IPS DF 6.9 (cell line): ENCODE measurements around the gene CERS6.

Experiments
- DNase-seq: peaks from one replicate; pipeline ENCODE4 v3.0.0-alpha.2; 2013; ENCODE audit warnings: low read depth, low spot score
- H3K27ac ChIP-seq: one replicate; pipeline ENCODE4 v1.5.1; 2013; ENCODE audit warnings: low read length, control low read depth
- H3K27me3 ChIP-seq: 2 replicates; pipeline ENCODE4 v1.6.1; 2013; ENCODE audit warnings: mild to moderate bottlenecking, low read length; ENCODE audit not compliant: control insufficient read depth, insufficient read depth
- H3K36me3 ChIP-seq: 2 replicates; pipeline ENCODE4 v1.6.1; 2013; ENCODE audit warnings: low read length; ENCODE audit not compliant: control insufficient read depth, insufficient read depth
- H3K4me1 ChIP-seq: 2 replicates; pipeline ENCODE4 v1.6.1; 2013; ENCODE audit warnings: low read length; ENCODE audit not compliant: control insufficient read depth, insufficient read depth
- H3K4me3 ChIP-seq: 2 replicates; pipeline ENCODE4 v1.5.1; 2013; ENCODE audit warnings: mild to moderate bottlenecking, low read length
- H3K9me3 ChIP-seq: 2 replicates; pipeline ENCODE4 v1.6.1; 2013; ENCODE audit warnings: low read length, inconsistent platforms; ENCODE audit not compliant: control insufficient read depth, insufficient read depth
- WGBS: extraction: QIAGEN DNeasy Blood & Tissue Kit; methylation state at CpG from one replicate; pipeline ENCODE4 v1.1.7; 2013; ENCODE audit warnings: mixed read lengths, missing lambda C conversion rate; ENCODE audit not compliant: insufficient read length, insufficient coverage; 5-methylcytosine and 5-hydroxymethylcytosine counted together

The CERS6 gene

GRCh38 chr2:168773719-168774521, 317.8 kb downstream of the CERS6 start:
- Histone ChIP-seq H3K4me1 (peaks cover 2% of the 10 kb centered on the region; the same call in 1 of the 2 replicates), H3K36me3 (no peaks in the 10 kb centered on the region), H3K27me3 (no peaks in the 10 kb centered on the region), H3K27ac (no peak overlapping the region), H3K4me3 (no peak overlapping the region), H3K9me3 (no peaks in the 10 kb centered on the region)
- no CpG with 5 or more reads among the region's 9 CpGs for WGBS
- no peak for DNase-seq

GRCh38 chr2:168775837-168776236, 319.8 kb downstream of the CERS6 start:
- Histone ChIP-seq H3K9me3 (no peaks in the 10 kb centered on the region), H3K36me3 (no peaks in the 10 kb centered on the region), H3K4me3 (no peak overlapping the region), H3K4me1 (peaks cover 3% of the 10 kb centered on the region; the same call in 1 of the 2 replicates), H3K27me3 (no peaks in the 10 kb centered on the region), H3K27ac (no peak overlapping the region)
- no CpG with 5 or more reads among the region's 1 CpG for WGBS
- no peak for DNase-seq

GRCh38 chr2:168780669-168781071, 324.6 kb downstream of the CERS6 start:
- WGBS, result no CpG with 5 or more reads among the region's 1 CpG
- Histone ChIP-seq H3K9me3 (no peaks in the 10 kb centered on the region), H3K36me3 (no peaks in the 10 kb centered on the region), H3K27ac (no peak overlapping the region), H3K4me1 (peaks cover 4% of the 10 kb centered on the region), H3K4me3 (no peak overlapping the region), H3K27me3 (no peaks in the 10 kb centered on the region)
- no peak for DNase-seq

- H3K4me1 ChIP-seq, result peaks cover 4% of the 10 kb centered on the region
- no peak overlapping the region for H3K4me3 ChIP-seq
- H3K36me3 ChIP-seq, result no peaks in the 10 kb centered on the region
- no CpG with 5 or more reads among the region's 2 CpGs for WGBS
- H3K27ac ChIP-seq, result no peak overlapping the region
- DNase-seq, result no peak
- H3K9me3 ChIP-seq, result no peaks in the 10 kb centered on the region
- no peaks in the 10 kb centered on the region for H3K27me3 ChIP-seq
These were observed 325.2 kb downstream of the CERS6 start for GRCh38 chr2:168781191-168781817.

- WGBS, result no CpG with 5 or more reads among the region's 4 CpGs
- Histone ChIP-seq H3K9me3 (no peaks in the 10 kb centered on the region), H3K4me1 (peaks cover 5% of the 10 kb centered on the region), H3K4me3 (no peak overlapping the region), H3K27me3 (no peaks in the 10 kb centered on the region), H3K36me3 (no peaks in the 10 kb centered on the region), H3K27ac (no peak overlapping the region)
- no peak for DNase-seq
These were observed 326.2 kb downstream of the CERS6 start for GRCh38 chr2:168782271-168782670.

- no CpG with 5 or more reads among the region's 3 CpGs for WGBS
- Histone ChIP-seq H3K36me3 (no peaks in the 10 kb centered on the region), H3K4me3 (no peak overlapping the region), H3K4me1 (peaks cover 5% of the 10 kb centered on the region), H3K27me3 (no peaks in the 10 kb centered on the region), H3K9me3 (no peaks in the 10 kb centered on the region), H3K27ac (no peak overlapping the region)
- no peak for DNase-seq
These were observed 328.9 kb downstream of the CERS6 start for GRCh38 chr2:168784993-168785392.

GRCh38 chr2:168787098-168787781, 331.2 kb downstream of the CERS6 start:
- no CpG with 5 or more reads among the region's 3 CpGs for WGBS
- no peak overlapping the region for H3K27ac ChIP-seq
- H3K27me3 ChIP-seq, result no peaks in the 10 kb centered on the region
- H3K4me3 ChIP-seq, result no peak overlapping the region
- DNase-seq, result no peak
- H3K36me3 ChIP-seq, result no peaks in the 10 kb centered on the region
- H3K4me1 ChIP-seq, result 0 out of 2 replicates have a peak, but pooled peaks cover 2% of the 10 kb centered on the region
- H3K9me3 ChIP-seq, result no peaks in the 10 kb centered on the region

- no peaks in the 10 kb centered on the region for H3K27me3 ChIP-seq
- no peak for DNase-seq
- no peak overlapping the region for H3K27ac ChIP-seq
- no peak overlapping the region for H3K4me3 ChIP-seq
- 0 out of 2 replicates have a peak, but pooled peaks cover 2% of the 10 kb centered on the region for H3K4me1 ChIP-seq
- 100% methylated on average over 1 of the region's 1 CpG for WGBS
- H3K36me3 ChIP-seq, result no peaks in the 10 kb centered on the region
- H3K9me3 ChIP-seq, result no peaks in the 10 kb centered on the region
These were observed 331.8 kb downstream of the CERS6 start for GRCh38 chr2:168787782-168788376.

- no CpG with 5 or more reads among the region's 7 CpGs for WGBS
- Histone ChIP-seq H3K9me3 (no peaks in the 10 kb centered on the region), H3K4me1 (0 out of 2 replicates have a peak, but pooled peaks cover 2% of the 10 kb centered on the region), H3K27ac (no peak overlapping the region), H3K4me3 (no peak overlapping the region), H3K27me3 (no peaks in the 10 kb centered on the region), H3K36me3 (no peaks in the 10 kb centered on the region)
- DNase-seq, result no peak
These were observed 333.7 kb downstream of the CERS6 start for GRCh38 chr2:168789776-168790175.

- no peak for DNase-seq
- WGBS, result no CpG with 5 or more reads among the region's 5 CpGs
These were observed 334.3 kb downstream of the CERS6 start for GRCh38 chr2:168790226-168790902.

More at GRCh38 chr2:168790226-168790902, 334.3 kb downstream of the CERS6 start:
- Histone ChIP-seq H3K9me3 (no peaks in the 10 kb centered on the region), H3K36me3 (no peaks in the 10 kb centered on the region), H3K4me1 (0 out of 2 replicates have a peak, but pooled peaks cover 2% of the 10 kb centered on the region), H3K27ac (no peak overlapping the region), H3K4me3 (no peak overlapping the region), H3K27me3 (no peaks in the 10 kb centered on the region)
